Ishikawa (cell line): ENCODE data around the gene COL18A1.

Source experiments
- CEBPB ChIP-seq: IDR thresholded peaks from 2 replicates; pipeline ENCODE4 v1.6.1; 2012
- CREB1 ChIP-seq: IDR thresholded peaks from 2 replicates; pipeline ENCODE4 v1.6.1; 2012; ENCODE audit warnings: low read depth
- EGR1 ChIP-seq: IDR thresholded peaks from 2 replicates; pipeline ENCODE4 v1.6.1; 2012
- EP300 ChIP-seq: IDR thresholded peaks from 2 replicates; pipeline ENCODE4 v1.6.1; 2012; ENCODE audit warnings: borderline replicate concordance
- FOXM1 ChIP-seq: IDR thresholded peaks from 2 replicates; pipeline ENCODE4 v1.6.1; 2012; ENCODE audit warnings: low read depth, borderline replicate concordance
- MAX ChIP-seq: IDR thresholded peaks from 2 replicates; pipeline ENCODE4 v1.6.1; 2012
- NFIC ChIP-seq: IDR thresholded peaks from 2 replicates; pipeline ENCODE4 v1.6.1; 2012
- RAD21 ChIP-seq: IDR thresholded peaks from 2 replicates; pipeline ENCODE4 v1.6.1; 2012; ENCODE audit warnings: low read depth
- REST ChIP-seq: IDR thresholded peaks from 2 replicates; pipeline ENCODE4 v1.6.1; 2012; ENCODE audit warnings: low read depth, mild to moderate bottlenecking
- TAF1 ChIP-seq: IDR thresholded peaks from 2 replicates; pipeline ENCODE4 v1.6.1; 2012; ENCODE audit warnings: low read depth, mild to moderate bottlenecking
- TCF12 ChIP-seq: IDR thresholded peaks from 2 replicates; pipeline ENCODE4 v1.6.1; 2012; ENCODE audit warnings: low read depth
- TEAD4 ChIP-seq: IDR thresholded peaks from 2 replicates; pipeline ENCODE4 v1.6.1; 2012
- YY1 ChIP-seq: IDR thresholded peaks from 2 replicates; pipeline ENCODE4 v1.6.1; 2012; ENCODE audit warnings: low read depth
- ZBTB7A ChIP-seq: IDR thresholded peaks from 2 replicates; pipeline ENCODE4 v1.6.1; 2012; ENCODE audit warnings: low read depth
- TF ChIP-seq, protein P1 (sequence below): IDR thresholded peaks from 2 replicates; pipeline ENCODE4 v1.6.1; 2012

The COL18A1 gene

GRCh38 chr21:45457161-45457831 is 52.3 kb downstream of the COL18A1 start:
- TF ChIP-seq YY1 (no peak), ZBTB7A (no peak), FOXM1 (no peak), TEAD4 (no peak), TAF1 (no peak)
- TF ChIP-seq, protein P1, sequence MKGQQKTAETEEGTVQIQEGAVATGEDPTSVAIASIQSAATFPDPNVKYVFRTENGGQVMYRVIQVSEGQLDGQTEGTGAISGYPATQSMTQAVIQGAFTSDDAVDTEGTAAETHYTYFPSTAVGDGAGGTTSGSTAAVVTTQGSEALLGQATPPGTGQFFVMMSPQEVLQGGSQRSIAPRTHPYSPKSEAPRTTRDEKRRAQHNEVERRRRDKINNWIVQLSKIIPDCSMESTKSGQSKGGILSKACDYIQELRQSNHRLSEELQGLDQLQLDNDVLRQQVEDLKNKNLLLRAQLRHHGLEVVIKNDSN: no peak

DNA sequence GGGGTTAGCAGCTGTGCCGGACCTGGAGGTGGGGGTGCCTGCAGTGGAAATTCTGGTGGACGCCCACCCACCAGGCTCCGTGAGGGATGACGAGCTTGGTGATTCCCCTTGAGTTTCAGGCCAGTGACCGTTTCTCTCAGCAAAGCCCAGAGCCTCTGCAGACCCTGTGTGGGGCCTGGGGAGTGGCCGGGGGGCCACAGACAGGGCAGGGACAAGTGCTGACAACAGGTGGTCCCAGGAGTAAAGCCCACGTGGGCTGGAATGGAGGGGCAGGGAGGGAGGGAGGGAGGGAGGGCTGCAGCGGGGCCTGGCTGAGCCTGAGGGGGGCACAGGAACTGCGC is 52.8 kb downstream of the COL18A1 start:
- TF ChIP-seq YY1 (no peak), REST (no peak), TCF12 (no peak), ZBTB7A (no peak), TAF1 (no peak), RAD21 (no peak), EP300 (no peak), TEAD4 (no peak), EGR1 (no peak)
- TF ChIP-seq, protein P1: no peak

DNA sequence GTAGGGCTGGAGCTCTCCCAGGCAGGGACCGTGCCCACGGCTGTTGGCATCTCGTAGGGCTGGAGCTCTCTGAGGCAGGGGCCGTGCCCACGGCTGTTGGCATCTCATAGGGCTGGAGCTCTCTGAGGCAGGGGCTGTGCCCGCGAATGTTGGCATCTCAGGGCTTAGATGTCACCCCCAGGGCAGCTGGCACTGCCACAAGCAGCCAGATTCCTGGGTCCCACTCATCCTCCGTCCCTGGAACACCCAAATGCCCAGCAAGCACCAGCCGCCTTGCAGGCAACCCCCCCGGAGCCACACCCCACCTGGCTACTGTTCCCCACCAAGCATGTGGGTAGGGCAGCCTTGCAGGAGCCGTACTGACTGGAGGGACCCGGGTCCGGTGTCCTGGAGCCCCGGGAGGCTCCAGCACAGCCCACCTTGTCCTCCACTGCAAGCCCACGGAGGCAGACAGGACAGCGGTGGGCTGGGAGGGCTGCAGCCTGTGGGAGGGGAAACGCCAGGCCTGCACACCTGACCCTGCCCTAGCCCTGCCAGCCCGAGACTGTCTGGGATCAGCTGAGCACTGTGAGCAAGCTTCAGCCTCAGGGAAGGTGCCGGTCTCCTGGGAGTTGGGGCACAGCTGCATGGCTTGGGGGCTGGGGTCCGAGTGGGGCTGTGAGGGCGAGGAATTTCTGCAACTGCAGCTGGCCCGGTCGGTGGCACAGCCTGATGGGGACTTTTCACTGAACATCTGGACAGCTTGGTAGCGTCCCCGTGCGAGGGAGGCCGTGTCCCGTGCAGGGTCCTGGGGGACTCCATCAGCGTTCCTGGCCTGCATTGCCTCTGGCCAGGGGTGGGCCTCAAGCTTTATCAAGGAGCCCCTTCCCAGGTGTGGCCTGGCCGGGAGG is 53.6 kb downstream of the COL18A1 start:
- TF ChIP-seq TCF12: no peak
- TF ChIP-seq, protein P1: no peak
- no peak for TF ChIP-seq CREB1
- TF ChIP-seq YY1: no peak
- TF ChIP-seq EGR1: no peak
- TF ChIP-seq CEBPB: no peak
- TF ChIP-seq ZBTB7A: no peak
- TF ChIP-seq FOXM1: no peak
- TF ChIP-seq REST: no peak
- no peak for TF ChIP-seq EP300
- TF ChIP-seq NFIC: no peak
- TF ChIP-seq TEAD4: no peak
- no peak for TF ChIP-seq MAX
- no peak for TF ChIP-seq TAF1
- TF ChIP-seq RAD21: no peak

GRCh38 chr21:45459171-45460010 is 54.4 kb downstream of the COL18A1 start:
- no peak for TF ChIP-seq EGR1
- no peak for TF ChIP-seq FOXM1
- TF ChIP-seq TEAD4: no peak
- TF ChIP-seq YY1: no peak
- no peak for TF ChIP-seq MAX
- TF ChIP-seq TAF1: no peak
- TF ChIP-seq REST: no peak
- no peak for TF ChIP-seq RAD21
- no peak for TF ChIP-seq ZBTB7A
